HEK293T (cell line): ENCODE measurements around the gene ZFP42.

Experiments
- ARNT ChIP-seq: fragments of 450-650 bp; IDR thresholded peaks from 2 replicates; pipeline ENCODE4 v1.6.1; 2017; ENCODE audit warnings: mild to moderate bottlenecking
- BHLHE40 ChIP-seq: fragments of 450-650 bp; IDR thresholded peaks from 2 replicates; pipeline ENCODE4 v1.6.1; 2016; ENCODE audit warnings: mild to moderate bottlenecking, moderate library complexity, borderline replicate concordance
- CTBP1 ChIP-seq: fragments of 450-650 bp; IDR thresholded peaks from 2 replicates; pipeline ENCODE4 v1.6.1; 2016; ENCODE audit warnings: borderline replicate concordance
- FOXM1 ChIP-seq: fragments of 450-650 bp; IDR thresholded peaks from 2 replicates; pipeline ENCODE4 v1.6.1; 2017; ENCODE audit warnings: mild to moderate bottlenecking, borderline replicate concordance
- LEF1 ChIP-seq: fragments of 450-650 bp; IDR thresholded peaks from 2 replicates; pipeline ENCODE4 v1.6.1; 2017; ENCODE audit warnings: mild to moderate bottlenecking, borderline replicate concordance
- PKNOX1 ChIP-seq: fragments of 450-650 bp; IDR thresholded peaks from 2 replicates; pipeline ENCODE4 v1.6.1; 2016
- SP1 ChIP-seq: fragments of 450-650 bp; IDR thresholded peaks from 2 replicates; pipeline ENCODE4 v1.6.1; 2017
- SUZ12 ChIP-seq: fragments of 450-650 bp; IDR thresholded peaks from 2 replicates; pipeline ENCODE4 v1.6.1; 2016; ENCODE audit warnings: mild to moderate bottlenecking
- TARDBP ChIP-seq: fragments of 450-650 bp; IDR thresholded peaks from 2 replicates; pipeline ENCODE4 v1.6.1; 2016
- ZNF384 ChIP-seq: fragments of 450-650 bp; IDR thresholded peaks from 2 replicates; pipeline ENCODE4 v1.6.1; 2016

- TF ChIP-seq SP1 (no peak), ZNF384 (no peak), ARNT (no peak), TARDBP (no peak), FOXM1 (no peak), BHLHE40 (no peak), LEF1 (no peak), SUZ12 (no peak), CTBP1 (no peak), PKNOX1 (no peak)
Observed at GRCh38 chr4:188012426-188012945, 16.9 kb downstream of the ZFP42 start.
